Measurements from ENCODE around the gene BAG1. TPM values are rescaled to one million over a fixed set of nuclear protein-coding genes. Genes with fewer than 3 reads are reported as not detected.

Gene BAG1
- total and polyA plus RNA-seq, 4 donors = 35.1 to 55.2 (median 43.0) TPM

DNA sequence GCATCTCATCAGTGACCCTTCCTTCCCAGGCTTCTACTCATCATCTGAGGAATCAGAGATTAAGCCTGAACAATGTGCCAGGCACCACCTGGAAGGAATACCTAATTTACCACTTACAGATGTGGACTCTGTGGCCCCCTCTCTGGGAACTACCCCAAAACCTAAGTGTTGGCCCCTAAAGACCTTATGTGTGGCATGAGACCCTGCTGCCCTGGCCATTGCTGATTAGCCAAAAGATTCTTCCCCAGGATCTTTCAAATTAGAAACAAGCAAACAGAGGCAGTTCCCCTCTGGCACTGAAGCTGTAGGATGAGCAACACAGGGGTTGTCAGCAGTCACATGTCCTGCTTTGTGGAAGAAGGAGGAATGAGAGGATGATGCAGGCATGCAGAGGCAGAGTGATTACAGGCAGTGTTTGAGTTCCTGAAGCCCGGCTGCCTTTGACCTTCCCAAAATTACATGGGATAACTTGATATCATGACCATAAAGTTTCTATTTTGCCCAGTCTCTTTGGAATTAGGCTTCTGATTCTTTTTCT is 14.0 kb downstream of the BAG1 start:
- Histone ChIP-seq H3K4me1 (ENCODE audit: control insufficient read depth in 4 of 4, insufficient read depth in 4 of 4, low read length in 3 of 4) (no peaks in the 10 kb centered on the region), H3K9ac (ENCODE audit: low read depth in 1 of 2, low read length in 2 of 2) (no peak overlapping the region), H3K36me3 (ENCODE audit: control insufficient read depth in 4 of 4, insufficient read depth in 3 of 4, low read depth in 1 of 4, low read length in 3 of 4) (peaks cover 6 to 32% (median 17%) of the 10 kb centered on the region in 4 donors), H3K27me3 (ENCODE audit: control insufficient read depth in 4 of 4, insufficient read depth in 4 of 4, low read length in 3 of 4) (no peaks in the 10 kb centered on the region), H3K9me3 (ENCODE audit: control insufficient read depth in 4 of 4, low read length in 3 of 4) (no peaks in the 10 kb centered on the region), H3K4me3 (ENCODE audit: low read depth in 1 of 3, low read length in 3 of 3) (no peak overlapping the region), H3K27ac (ENCODE audit: low read depth in 1 of 2, low read length in 2 of 2) (no peak overlapping the region)
- no peak for DNase-seq (ENCODE audit: low spot score)
- WGBS = 80% methylated on average over 1 of the region's 1 CpG
- no peak for TF ChIP-seq SP1 (IDR thresholded peaks at IDR 0.05)

DNA sequence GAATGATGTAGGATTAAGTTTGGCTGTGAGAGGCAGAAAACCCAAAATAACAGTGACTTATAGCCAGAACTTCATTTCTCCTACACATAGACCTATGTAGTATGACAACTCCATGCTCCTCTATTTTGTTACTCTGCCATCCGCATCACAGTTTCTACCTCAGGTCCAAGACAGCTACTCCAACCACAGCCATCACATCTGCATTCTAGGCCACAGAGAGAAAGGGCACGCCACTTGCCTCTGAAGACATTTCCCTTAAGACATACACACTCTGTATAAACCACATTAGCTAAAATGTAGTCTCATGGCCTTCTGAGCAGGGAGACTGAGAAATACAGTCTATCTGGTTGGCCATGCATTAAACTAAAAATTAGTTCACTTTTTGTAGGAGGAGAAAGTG is 14.5 kb downstream of the BAG1 start:
- 95% methylated on average over 2 of the region's 2 CpGs for WGBS

DNA sequence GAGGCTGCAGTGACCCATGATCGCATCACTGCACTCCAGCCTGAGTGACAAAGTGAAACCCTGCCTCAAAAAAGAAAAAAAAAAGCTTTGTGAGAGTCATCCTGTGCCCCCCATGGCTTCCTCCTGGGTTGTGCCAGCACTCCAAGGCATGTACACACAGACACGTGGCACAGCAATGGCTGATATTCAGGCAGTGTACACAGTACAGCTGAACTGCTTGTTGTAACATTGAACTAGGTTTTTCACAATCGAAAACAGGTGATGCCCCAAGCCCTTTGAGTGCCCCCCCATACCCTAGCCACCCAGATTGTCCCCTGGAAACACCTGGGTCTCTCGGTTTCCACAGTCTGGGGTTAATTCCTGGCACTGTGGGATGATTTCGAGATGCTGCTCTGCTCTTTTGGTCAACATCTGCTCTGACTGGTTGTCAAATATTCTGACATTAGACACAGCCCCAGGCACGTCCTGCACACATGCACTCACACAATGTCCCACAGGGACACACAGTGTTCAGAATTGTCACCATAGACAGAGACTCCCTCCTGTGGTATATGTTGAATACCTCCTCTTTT is 15.3 kb downstream of the BAG1 start:
- H3K4me1 ChIP-seq (ENCODE audit: control insufficient read depth in 4 of 4, insufficient read depth in 4 of 4, low read length in 3 of 4) = no peaks in the 10 kb centered on the region
- H3K9me3 ChIP-seq (ENCODE audit: control insufficient read depth in 4 of 4, low read length in 3 of 4) = no peaks in the 10 kb centered on the region
- peaks cover 0 to 19% (median 5%) of the 10 kb centered on the region in 4 donors for H3K36me3 ChIP-seq (ENCODE audit: control insufficient read depth in 4 of 4, insufficient read depth in 3 of 4, low read depth in 1 of 4, low read length in 3 of 4)
- H3K9ac ChIP-seq (ENCODE audit: low read depth in 1 of 2, low read length in 2 of 2) = no peak overlapping the region
- no peak for DNase-seq (ENCODE audit: low spot score)
- no peak overlapping the region for H3K4me3 ChIP-seq (ENCODE audit: low read depth in 1 of 3, low read length in 3 of 3)
- H3K27ac ChIP-seq (ENCODE audit: low read depth in 1 of 2, low read length in 2 of 2) = no peak overlapping the region
- 84% methylated on average over 6 of the region's 6 CpGs for WGBS
- no peaks in the 10 kb centered on the region for H3K27me3 ChIP-seq (ENCODE audit: control insufficient read depth in 4 of 4, insufficient read depth in 4 of 4, low read length in 3 of 4)
- TF ChIP-seq, protein P1, sequence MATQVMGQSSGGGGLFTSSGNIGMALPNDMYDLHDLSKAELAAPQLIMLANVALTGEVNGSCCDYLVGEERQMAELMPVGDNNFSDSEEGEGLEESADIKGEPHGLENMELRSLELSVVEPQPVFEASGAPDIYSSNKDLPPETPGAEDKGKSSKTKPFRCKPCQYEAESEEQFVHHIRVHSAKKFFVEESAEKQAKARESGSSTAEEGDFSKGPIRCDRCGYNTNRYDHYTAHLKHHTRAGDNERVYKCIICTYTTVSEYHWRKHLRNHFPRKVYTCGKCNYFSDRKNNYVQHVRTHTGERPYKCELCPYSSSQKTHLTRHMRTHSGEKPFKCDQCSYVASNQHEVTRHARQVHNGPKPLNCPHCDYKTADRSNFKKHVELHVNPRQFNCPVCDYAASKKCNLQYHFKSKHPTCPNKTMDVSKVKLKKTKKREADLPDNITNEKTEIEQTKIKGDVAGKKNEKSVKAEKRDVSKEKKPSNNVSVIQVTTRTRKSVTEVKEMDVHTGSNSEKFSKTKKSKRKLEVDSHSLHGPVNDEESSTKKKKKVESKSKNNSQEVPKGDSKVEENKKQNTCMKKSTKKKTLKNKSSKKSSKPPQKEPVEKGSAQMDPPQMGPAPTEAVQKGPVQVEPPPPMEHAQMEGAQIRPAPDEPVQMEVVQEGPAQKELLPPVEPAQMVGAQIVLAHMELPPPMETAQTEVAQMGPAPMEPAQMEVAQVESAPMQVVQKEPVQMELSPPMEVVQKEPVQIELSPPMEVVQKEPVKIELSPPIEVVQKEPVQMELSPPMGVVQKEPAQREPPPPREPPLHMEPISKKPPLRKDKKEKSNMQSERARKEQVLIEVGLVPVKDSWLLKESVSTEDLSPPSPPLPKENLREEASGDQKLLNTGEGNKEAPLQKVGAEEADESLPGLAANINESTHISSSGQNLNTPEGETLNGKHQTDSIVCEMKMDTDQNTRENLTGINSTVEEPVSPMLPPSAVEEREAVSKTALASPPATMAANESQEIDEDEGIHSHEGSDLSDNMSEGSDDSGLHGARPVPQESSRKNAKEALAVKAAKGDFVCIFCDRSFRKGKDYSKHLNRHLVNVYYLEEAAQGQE (IDR thresholded peaks at IDR 0.05) = no peak
- TF ChIP-seq FOXA1 (IDR thresholded peaks at IDR 0.05) (no peak), EGR1 (IDR thresholded peaks at IDR 0.05; ENCODE audit: low read depth in 2 of 2) (no peak), FOXA2 (IDR thresholded peaks at IDR 0.05) (no peak), HNF4A (conservative IDR thresholded peaks at IDR 0.05) (no peak)
- TF ChIP-seq, protein P2, sequence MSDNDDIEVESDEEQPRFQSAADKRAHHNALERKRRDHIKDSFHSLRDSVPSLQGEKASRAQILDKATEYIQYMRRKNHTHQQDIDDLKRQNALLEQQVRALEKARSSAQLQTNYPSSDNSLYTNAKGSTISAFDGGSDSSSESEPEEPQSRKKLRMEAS (IDR thresholded peaks at IDR 0.05) = no peak

More for the DNA sequence above, 14.5 kb downstream of the BAG1 start:
- Histone ChIP-seq H3K27me3 (ENCODE audit: control insufficient read depth in 4 of 4, insufficient read depth in 4 of 4, low read length in 3 of 4) (no peaks in the 10 kb centered on the region), H3K27ac (ENCODE audit: low read depth in 1 of 2, low read length in 2 of 2) (no peak overlapping the region), H3K4me3 (ENCODE audit: low read depth in 1 of 3, low read length in 3 of 3) (no peak overlapping the region), H3K9me3 (ENCODE audit: control insufficient read depth in 4 of 4, low read length in 3 of 4) (no peaks in the 10 kb centered on the region), H3K36me3 (ENCODE audit: control insufficient read depth in 4 of 4, insufficient read depth in 3 of 4, low read depth in 1 of 4, low read length in 3 of 4) (peaks cover under 1 to 27% (median 11%) of the 10 kb centered on the region in 4 donors), H3K9ac (ENCODE audit: low read depth in 1 of 2, low read length in 2 of 2) (no peak overlapping the region), H3K4me1 (ENCODE audit: control insufficient read depth in 4 of 4, insufficient read depth in 4 of 4, low read length in 3 of 4) (no peaks in the 10 kb centered on the region)
- TF ChIP-seq, protein P3, sequence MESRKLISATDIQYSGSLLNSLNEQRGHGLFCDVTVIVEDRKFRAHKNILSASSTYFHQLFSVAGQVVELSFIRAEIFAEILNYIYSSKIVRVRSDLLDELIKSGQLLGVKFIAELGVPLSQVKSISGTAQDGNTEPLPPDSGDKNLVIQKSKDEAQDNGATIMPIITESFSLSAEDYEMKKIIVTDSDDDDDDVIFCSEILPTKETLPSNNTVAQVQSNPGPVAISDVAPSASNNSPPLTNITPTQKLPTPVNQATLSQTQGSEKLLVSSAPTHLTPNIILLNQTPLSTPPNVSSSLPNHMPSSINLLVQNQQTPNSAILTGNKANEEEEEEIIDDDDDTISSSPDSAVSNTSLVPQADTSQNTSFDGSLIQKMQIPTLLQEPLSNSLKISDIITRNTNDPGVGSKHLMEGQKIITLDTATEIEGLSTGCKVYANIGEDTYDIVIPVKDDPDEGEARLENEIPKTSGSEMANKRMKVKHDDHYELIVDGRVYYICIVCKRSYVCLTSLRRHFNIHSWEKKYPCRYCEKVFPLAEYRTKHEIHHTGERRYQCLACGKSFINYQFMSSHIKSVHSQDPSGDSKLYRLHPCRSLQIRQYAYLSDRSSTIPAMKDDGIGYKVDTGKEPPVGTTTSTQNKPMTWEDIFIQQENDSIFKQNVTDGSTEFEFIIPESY (IDR thresholded peaks at IDR 0.05) = no peak
- TF ChIP-seq EGR1 (IDR thresholded peaks at IDR 0.05; ENCODE audit: low read depth in 2 of 2) (no peak), HNF4G (IDR thresholded peaks at IDR 0.05) (no peak), JUND (IDR thresholded peaks at IDR 0.05) (no peak), HNF4A (conservative IDR thresholded peaks at IDR 0.05) (no peak), FOXA2 (IDR thresholded peaks at IDR 0.05) (no peak), RXRA (IDR thresholded peaks at IDR 0.05) (no peak), YY1 (IDR thresholded peaks at IDR 0.05) (no peak), GABPA (IDR thresholded peaks at IDR 0.05 in 1 of 2, conservative IDR thresholded peaks at IDR 0.05 in 1 of 2) (no peak), FOXA1 (IDR thresholded peaks at IDR 0.05) (no peak), NR2F2 (IDR thresholded peaks at IDR 0.05) (no peak)
- TF ChIP-seq, protein P1 (IDR thresholded peaks at IDR 0.05) = no peak
- TF ChIP-seq, protein P4, sequence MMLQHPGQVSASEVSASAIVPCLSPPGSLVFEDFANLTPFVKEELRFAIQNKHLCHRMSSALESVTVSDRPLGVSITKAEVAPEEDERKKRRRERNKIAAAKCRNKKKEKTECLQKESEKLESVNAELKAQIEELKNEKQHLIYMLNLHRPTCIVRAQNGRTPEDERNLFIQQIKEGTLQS (IDR thresholded peaks at IDR 0.05) = no peak
- DNase-seq (ENCODE audit: low spot score) = no peak

Measured in liver (tissue), 9 donors.